Adipocyte (in vitro differentiated cells): ENCODE data around the gene SPHKAP.

Experiments used
- DNase-seq: peaks from one replicate; pipeline ENCODE4 v3.0.0-alpha.2; 2015; ENCODE audit warnings: low read depth
- H3K27me3 ChIP-seq: replicated peaks from 2 replicates; pipeline ENCODE4 v1.7.0; 2013; ENCODE audit warnings: mild to moderate bottlenecking, low read length, moderate library complexity; ENCODE audit not compliant: control insufficient read depth, insufficient read depth
- H3K36me3 ChIP-seq: 2 replicates; pipeline ENCODE4 v1.7.0; 2013; ENCODE audit warnings: low read length, mild to moderate bottlenecking, moderate library complexity; ENCODE audit not compliant: control insufficient read depth, insufficient read depth, severe bottlenecking
- H3K4me1 ChIP-seq: 2 replicates; pipeline ENCODE4 v1.7.0; 2013; ENCODE audit warnings: mild to moderate bottlenecking, low read length, moderate library complexity; ENCODE audit not compliant: control insufficient read depth, insufficient read depth
- H3K4me3 ChIP-seq: 2 replicates; pipeline ENCODE4 v1.7.0; 2013; ENCODE audit warnings: mild to moderate bottlenecking, low read length, moderate library complexity
- H3K9ac ChIP-seq: 2 replicates; pipeline ENCODE4 v1.7.0; 2013; ENCODE audit warnings: mild to moderate bottlenecking, low read length, moderate library complexity
- H3K9me3 ChIP-seq: 2 replicates; pipeline ENCODE4 v1.7.0; 2013; ENCODE audit warnings: mild to moderate bottlenecking, low read length, moderate library complexity; ENCODE audit not compliant: control insufficient read depth

Gene SPHKAP

DNA sequence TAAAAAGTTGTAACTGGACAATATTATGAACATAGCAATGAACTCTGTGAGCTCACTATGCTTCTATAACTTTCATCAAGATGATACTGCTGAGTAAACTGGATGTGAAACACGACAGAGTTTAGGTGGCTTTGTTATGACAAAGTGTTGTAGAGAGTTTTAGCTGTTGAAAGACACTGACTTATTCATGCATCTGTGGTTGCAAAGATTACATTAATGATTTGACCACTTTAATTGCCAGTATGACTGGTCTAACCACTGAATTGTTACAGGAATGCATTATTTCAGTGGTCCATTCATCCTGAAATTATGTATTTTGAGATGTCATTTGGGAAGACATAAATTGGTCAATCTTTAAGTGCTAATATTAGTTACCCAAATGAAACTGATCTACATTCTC, 117.9 kb downstream of the SPHKAP start:
- H3K4me1 ChIP-seq = no peaks in the 10 kb centered on the region
- no peaks in the 10 kb centered on the region for H3K9me3 ChIP-seq
- H3K9ac ChIP-seq = no peak overlapping the region
- H3K36me3 ChIP-seq = no peaks in the 10 kb centered on the region
- no peak for DNase-seq
- H3K27me3 ChIP-seq = peaks cover 4% of the 10 kb centered on the region
- H3K4me3 ChIP-seq = no peak overlapping the region

GRCh38 chr2:228059735-228060134, 121.8 kb downstream of the SPHKAP start:
- Histone ChIP-seq H3K4me1 (no peaks in the 10 kb centered on the region), H3K9ac (no peak overlapping the region), H3K36me3 (no peaks in the 10 kb centered on the region), H3K9me3 (no peaks in the 10 kb centered on the region), H3K27me3 (no peaks in the 10 kb centered on the region), H3K4me3 (no peak overlapping the region)
- DNase-seq = no peak

GRCh38 chr2:228056293-228057097, 125.0 kb downstream of the SPHKAP start:
- Histone ChIP-seq H3K4me3 (no peak overlapping the region), H3K9me3 (no peaks in the 10 kb centered on the region), H3K9ac (no peak overlapping the region), H3K4me1 (no peaks in the 10 kb centered on the region), H3K36me3 (no peaks in the 10 kb centered on the region), H3K27me3 (no peaks in the 10 kb centered on the region)
- DNase-seq = no peak

DNA sequence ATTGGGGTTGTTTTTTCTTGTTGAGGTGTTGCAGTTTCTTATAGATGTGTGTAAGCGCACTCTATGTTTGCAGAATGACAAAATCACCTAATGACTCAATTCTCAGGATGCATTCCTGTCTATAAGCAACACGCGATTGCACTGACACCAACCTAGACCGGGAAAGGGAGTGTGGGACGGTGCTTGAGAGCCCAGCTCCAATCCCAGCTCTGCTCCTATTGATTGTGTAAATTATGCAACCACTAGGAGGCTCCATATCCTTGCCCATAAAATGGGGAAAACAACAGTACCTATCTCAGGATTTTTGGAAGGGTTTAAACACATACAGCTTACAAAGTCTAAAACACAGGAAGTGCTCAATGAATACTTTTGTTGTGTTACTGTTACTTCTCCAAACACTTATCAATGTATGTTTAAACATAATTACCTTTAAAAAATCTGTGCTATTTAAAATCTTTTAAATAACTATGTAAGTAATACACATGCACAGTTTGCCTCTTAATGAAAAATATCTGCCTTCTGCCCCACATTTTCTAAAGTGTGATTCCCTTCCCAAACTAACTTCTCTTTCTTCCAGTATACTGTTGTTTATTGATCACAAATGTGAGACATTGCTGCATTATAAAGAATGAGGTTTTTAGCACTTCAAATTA, 132.5 kb downstream of the SPHKAP start:
- Histone ChIP-seq H3K4me1 (no peaks in the 10 kb centered on the region), H3K36me3 (no peaks in the 10 kb centered on the region), H3K27me3 (no peaks in the 10 kb centered on the region), H3K4me3 (no peak overlapping the region), H3K9me3 (no peaks in the 10 kb centered on the region), H3K9ac (no peak overlapping the region)
- DNase-seq = peak; percentile 85

GRCh38 chr2:228040995-228041394, 140.5 kb downstream of the SPHKAP start:
- Histone ChIP-seq H3K27me3 (no peaks in the 10 kb centered on the region), H3K9ac (no peak overlapping the region), H3K36me3 (no peaks in the 10 kb centered on the region), H3K4me1 (no peaks in the 10 kb centered on the region), H3K9me3 (no peaks in the 10 kb centered on the region), H3K4me3 (no peak overlapping the region)
- DNase-seq = no peak

GRCh38 chr2:228039752-228040534, 141.5 kb downstream of the SPHKAP start:
- H3K9me3 ChIP-seq = no peaks in the 10 kb centered on the region

DNA sequence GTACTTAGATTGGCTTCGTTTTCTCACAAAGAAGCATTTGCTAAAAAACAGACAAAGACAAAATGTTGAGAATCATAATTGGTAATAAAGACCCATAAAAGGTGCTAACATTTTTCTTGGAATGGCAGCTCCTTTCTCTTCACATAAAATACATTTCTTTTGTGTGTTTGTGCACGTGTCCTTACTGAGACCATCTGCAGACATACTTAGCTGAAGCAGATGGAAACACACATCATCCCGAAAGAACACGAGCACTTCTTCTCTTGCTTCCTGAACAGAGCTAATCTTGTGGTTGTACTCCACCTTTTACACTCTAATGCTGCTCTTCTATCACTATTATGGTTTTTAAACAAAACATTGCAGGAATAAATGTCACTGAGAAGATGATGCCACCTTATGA, 142.5 kb downstream of the SPHKAP start:
- H3K9ac ChIP-seq = no peak overlapping the region
- H3K4me1 ChIP-seq = no peaks in the 10 kb centered on the region
- H3K36me3 ChIP-seq = no peaks in the 10 kb centered on the region
- no peaks in the 10 kb centered on the region for H3K9me3 ChIP-seq
- DNase-seq = no peak
- H3K27me3 ChIP-seq = no peaks in the 10 kb centered on the region
- no peak overlapping the region for H3K4me3 ChIP-seq

More at GRCh38 chr2:228039752-228040534, 141.5 kb downstream of the SPHKAP start:
- Histone ChIP-seq H3K36me3 (no peaks in the 10 kb centered on the region), H3K9ac (no peak overlapping the region), H3K4me3 (no peak overlapping the region), H3K4me1 (no peaks in the 10 kb centered on the region), H3K27me3 (no peaks in the 10 kb centered on the region)
- peak; percentile 58 for DNase-seq

DNA sequence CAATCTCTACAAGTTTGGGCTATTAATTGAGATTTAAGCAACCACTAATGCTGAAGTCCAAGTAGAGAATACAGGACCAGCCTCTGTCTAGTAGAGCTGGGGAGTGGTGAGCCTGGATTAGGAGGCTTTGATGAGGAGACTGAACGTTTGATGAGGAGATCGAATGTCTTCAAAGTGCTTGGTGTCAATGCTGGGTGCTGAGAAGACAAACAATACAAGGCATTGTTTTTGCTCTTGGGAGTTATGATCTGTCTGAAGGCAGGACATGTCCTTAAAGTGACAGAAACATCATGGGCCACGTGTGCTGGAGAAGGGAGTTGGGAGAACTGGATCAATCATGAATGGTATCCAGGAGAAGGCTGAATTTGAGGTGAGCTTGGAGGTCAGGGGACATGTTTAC, 143.6 kb downstream of the SPHKAP start:
- Histone ChIP-seq H3K36me3 (no peaks in the 10 kb centered on the region), H3K27me3 (no peaks in the 10 kb centered on the region), H3K4me3 (no peak overlapping the region), H3K9me3 (no peaks in the 10 kb centered on the region), H3K4me1 (no peaks in the 10 kb centered on the region), H3K9ac (no peak overlapping the region)
- no peak for DNase-seq

GRCh38 chr2:228023619-228024018, 157.9 kb downstream of the SPHKAP start:
- no peak for DNase-seq
- no peaks in the 10 kb centered on the region for H3K27me3 ChIP-seq
- no peaks in the 10 kb centered on the region for H3K9me3 ChIP-seq
- H3K36me3 ChIP-seq = no peaks in the 10 kb centered on the region
- no peak overlapping the region for H3K9ac ChIP-seq
- no peaks in the 10 kb centered on the region for H3K4me1 ChIP-seq
- no peak overlapping the region for H3K4me3 ChIP-seq

DNA sequence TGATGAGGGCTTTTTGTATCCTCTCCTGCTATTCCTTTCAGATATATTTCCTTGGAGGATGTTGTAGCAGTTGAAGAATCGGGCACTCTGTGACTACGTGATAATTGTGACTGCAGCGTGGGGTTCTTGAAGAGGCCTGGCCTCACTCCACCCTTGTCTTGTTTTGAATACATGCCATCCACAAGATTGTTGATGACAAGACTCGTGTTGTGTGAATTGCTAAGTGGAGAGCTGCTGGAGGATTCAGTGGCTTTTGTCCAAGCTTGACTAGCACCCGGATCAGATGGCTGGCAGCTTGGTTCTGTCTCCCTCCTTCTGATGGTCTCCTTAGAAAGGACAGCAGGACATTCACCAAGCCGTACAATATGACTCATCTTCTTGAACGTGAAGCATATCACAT, 163.2 kb downstream of the SPHKAP start:
- H3K36me3 ChIP-seq = no peaks in the 10 kb centered on the region
- H3K4me3 ChIP-seq = no peak overlapping the region
- no peaks in the 10 kb centered on the region for H3K4me1 ChIP-seq
- H3K9me3 ChIP-seq = no peaks in the 10 kb centered on the region
- H3K9ac ChIP-seq = no peak overlapping the region
- H3K27me3 ChIP-seq = no peaks in the 10 kb centered on the region
- no peak for DNase-seq

DNA sequence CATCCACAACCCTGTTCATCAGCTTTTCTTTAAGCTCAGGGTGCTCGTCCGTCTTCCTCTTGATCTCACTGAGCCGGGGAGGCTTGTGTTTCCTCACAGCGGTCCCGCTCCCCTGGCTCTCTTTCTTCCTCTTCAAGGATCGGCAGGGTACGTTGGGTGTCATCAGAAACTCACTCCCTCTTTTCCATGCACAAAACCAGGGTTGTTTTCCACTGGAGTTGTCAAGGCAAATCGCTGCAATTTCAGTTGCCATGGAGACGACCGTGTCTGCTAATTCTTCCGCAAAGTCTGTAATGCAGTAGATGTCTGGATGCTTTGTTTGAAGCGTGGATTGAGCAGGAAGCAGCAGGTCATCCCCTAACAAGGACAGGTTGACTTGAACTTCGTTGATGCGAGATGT, 163.7 kb downstream of the SPHKAP start:
- H3K9me3 ChIP-seq = no peaks in the 10 kb centered on the region
- no peak overlapping the region for H3K9ac ChIP-seq
- no peak overlapping the region for H3K4me3 ChIP-seq
- no peaks in the 10 kb centered on the region for H3K36me3 ChIP-seq
- no peak for DNase-seq
- H3K4me1 ChIP-seq = no peaks in the 10 kb centered on the region
- no peaks in the 10 kb centered on the region for H3K27me3 ChIP-seq
